Mesodermal cell (in vitro differentiated cells): ENCODE measurements around the gene MT1M.
"Not testable (repeated sequence)": the region's sequence is repeated elsewhere in the genome, so short reads cannot be mapped to it uniquely, and the experiment has no call there.

Experiments
- H3K27ac ChIP-seq: 2 replicates; pipeline ENCODE4 v1.7.0; 2013; ENCODE audit warnings: mild to moderate bottlenecking, low read depth, low read length, moderate library complexity; ENCODE audit not compliant: severe bottlenecking
- H3K36me3 ChIP-seq: 2 replicates; pipeline ENCODE4 v1.7.1; 2013; ENCODE audit warnings: mild to moderate bottlenecking, low read length, moderate library complexity; ENCODE audit not compliant: control insufficient read depth, insufficient read depth
- H3K4me1 ChIP-seq: one replicate; pipeline ENCODE4 v1.7.1; 2013; ENCODE audit warnings: mild to moderate bottlenecking, low read length; ENCODE audit not compliant: insufficient read depth, control insufficient read depth, poor library complexity, severe bottlenecking
- H3K4me3 ChIP-seq: 2 replicates; pipeline ENCODE4 v1.7.0; 2013; ENCODE audit warnings: low read length, control low read depth, mild to moderate bottlenecking; ENCODE audit not compliant: insufficient read depth, poor library complexity, severe bottlenecking; ENCODE audit errors: extremely low read depth
- H3K9me3 ChIP-seq: 2 replicates; pipeline ENCODE4 v1.7.1; 2013; ENCODE audit warnings: mild to moderate bottlenecking, low read length, moderate library complexity; ENCODE audit not compliant: control insufficient read depth
- WGBS, 2 experiments: methylation state at CpG; one replicate each; pipeline ENCODE4 v1.1.5; 2013; ENCODE audit warnings: missing lambda C conversion rate in 2 of 2; ENCODE audit not compliant: insufficient coverage in 2 of 2; 5-methylcytosine and 5-hydroxymethylcytosine counted together

The MT1M gene

DNA sequence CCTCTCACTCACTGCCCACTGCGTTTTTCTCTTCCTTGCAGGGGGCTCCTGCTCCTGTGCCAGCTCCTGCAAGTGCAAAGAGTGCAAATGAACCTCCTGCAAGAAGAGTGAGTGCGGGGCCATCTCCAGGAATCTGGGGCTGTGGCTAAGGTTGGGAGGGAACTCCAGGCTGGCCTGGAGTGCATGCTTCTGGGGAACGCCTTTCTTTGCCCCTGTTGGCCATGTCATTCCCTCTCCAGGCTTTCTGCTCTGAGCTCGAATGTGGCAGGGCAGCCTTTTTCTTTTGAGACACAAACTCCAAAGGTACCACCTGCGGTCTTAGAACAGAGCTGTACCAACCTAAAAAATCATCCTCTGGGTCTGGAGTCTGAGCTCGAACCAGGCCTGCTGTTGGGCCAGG, 14.3 kb upstream of the MT1M start:
- 41 to 50% methylated on average over 5 to 6 of the region's 6 CpGs for WGBS, 2 experiments
- H3K36me3 ChIP-seq: no peaks in the 10 kb centered on the region
- H3K9me3 ChIP-seq: no peaks in the 10 kb centered on the region
- H3K27ac ChIP-seq: no peak overlapping the region
- peaks cover 6% of the 10 kb centered on the region for H3K4me1 ChIP-seq
- H3K4me3 ChIP-seq: no peak overlapping the region

DNA sequence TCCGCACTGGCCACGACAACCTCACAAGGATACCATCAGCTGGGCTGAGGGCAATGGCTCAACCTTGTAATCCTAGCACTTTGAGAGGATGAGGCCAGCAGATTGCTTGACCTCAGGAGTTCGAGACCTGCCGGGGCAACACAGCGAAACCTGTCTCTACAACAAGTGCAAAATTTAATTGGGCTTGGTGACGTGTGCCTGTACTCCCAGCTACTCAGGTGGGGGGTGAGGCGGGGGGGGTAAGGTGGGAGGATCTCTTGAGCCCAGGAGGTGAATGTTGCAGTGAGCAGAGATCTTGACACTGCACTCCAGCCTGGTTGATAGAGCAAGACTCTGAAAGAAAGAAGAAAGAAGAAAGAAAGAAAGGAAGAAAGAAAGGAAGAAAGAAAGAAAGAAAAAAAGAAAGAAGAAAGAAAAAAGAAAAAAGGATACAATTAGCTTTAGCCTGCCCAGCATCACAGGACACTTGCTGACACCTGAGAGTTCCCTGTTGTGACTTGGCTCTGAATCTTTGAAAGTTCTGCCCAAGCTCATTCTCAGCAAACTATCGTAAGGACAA, 12.0 kb upstream of the MT1M start:
- H3K4me1 ChIP-seq: peaks cover 6% of the 10 kb centered on the region
- no peaks in the 10 kb centered on the region for H3K9me3 ChIP-seq
- 67 to 84% methylated on average over 4 to 6 of the region's 8 CpGs for WGBS, 2 experiments
- no peaks in the 10 kb centered on the region for H3K36me3 ChIP-seq
- no peak overlapping the region for H3K4me3 ChIP-seq
- no peak overlapping the region for H3K27ac ChIP-seq

GRCh38 chr16:56621665-56622445, 10.6 kb upstream of the MT1M start:
- not testable (repeated sequence) for H3K9me3 ChIP-seq, H3K36me3 ChIP-seq, H3K4me3 ChIP-seq, H3K4me1 ChIP-seq, H3K27ac ChIP-seq
- 49 to 58% methylated on average over 4 of the region's 4 CpGs for WGBS, 2 experiments

DNA sequence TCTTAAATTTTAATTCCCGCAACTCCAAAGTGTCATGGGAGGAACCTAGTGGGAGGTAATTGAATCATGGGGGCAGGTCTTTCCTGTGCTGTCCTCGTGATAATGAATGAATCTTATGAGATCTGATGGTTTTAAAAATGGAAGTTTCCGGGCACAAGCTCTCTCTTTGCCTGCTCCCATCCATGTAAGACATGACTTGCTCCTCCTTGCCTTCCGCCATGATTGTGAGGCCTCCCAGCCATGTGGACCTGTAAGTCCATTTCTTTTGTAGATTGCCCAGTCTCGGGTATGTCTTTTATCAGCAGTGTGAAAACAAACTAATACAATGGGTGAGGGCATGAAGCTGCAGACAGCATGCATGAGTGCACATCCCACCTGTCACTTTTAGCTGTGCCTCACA, 9.3 kb upstream of the MT1M start:
- not testable (repeated sequence) for H3K4me1 ChIP-seq, H3K9me3 ChIP-seq, H3K4me3 ChIP-seq, H3K27ac ChIP-seq, H3K36me3 ChIP-seq
- 88 to 92% methylated on average over 4 to 5 of the region's 5 CpGs for WGBS, 2 experiments

DNA sequence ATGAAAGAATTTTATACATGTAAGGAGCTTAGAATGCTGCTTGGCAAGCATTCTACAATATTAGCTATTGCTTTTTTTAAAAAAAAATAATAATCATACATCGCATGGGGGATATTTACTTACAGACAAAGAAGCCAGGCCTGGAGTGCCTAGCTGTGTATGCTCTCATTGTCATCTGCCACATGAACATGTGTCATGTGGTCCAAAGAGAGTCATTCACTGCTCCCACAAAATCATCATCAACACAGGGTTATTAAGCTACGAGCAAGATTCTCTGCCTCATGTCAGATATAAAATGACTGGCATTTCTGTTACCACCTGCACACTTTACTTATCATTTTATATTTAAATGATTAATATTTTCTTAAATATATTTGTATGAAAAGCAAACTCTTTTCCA, 8.8 kb upstream of the MT1M start:
- Histone ChIP-seq H3K4me1 (no peaks in the 10 kb centered on the region), H3K9me3 (no peaks in the 10 kb centered on the region), H3K27ac (no peak overlapping the region), H3K36me3 (no peaks in the 10 kb centered on the region), H3K4me3 (no peak overlapping the region)
- 50 to 83% methylated on average over 1 of the region's 2 CpGs for WGBS, 2 experiments

DNA sequence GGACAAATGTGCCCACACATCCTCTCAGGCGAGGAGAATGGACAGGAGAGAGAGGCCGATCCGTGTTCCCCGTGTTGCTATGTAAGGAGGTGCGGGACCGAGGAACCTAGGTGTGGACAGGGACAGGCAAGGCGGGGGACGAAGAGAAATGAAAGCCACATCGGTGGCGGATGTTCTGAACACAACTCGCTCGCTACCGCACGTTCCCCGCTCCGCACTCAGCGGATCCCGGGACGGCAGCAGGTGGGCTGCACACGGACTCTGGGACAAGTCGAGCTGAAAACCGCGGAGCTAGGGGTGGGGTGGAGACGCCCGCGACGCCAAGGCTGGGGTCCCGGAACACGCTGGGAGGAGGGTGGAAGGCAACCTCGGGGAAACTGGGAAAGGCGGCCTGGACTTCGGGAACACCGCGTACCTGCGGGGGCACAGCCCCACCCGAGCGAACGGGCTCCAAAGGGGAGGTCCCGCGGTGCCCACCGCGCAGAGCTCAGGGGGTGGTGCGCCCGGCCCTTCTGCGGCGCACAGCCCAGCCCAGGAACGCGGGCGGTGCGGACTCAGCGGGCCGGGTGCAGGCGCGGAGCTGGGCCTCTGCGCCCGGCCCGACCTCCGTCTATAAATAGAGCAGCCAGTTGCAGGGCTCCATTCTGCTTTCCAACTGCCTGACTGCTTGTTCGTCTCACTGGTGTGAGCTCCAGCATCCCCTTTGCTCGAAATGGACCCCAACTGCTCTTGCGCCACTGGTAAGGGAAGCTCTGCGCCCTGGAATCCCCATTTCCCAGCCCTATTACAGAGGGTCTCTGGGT, 7.1 kb upstream of the MT1M start, which contains the start of gene MT1E:
TSS of gene MT1E (plus strand) at position 642 of the 803 bp plus-strand sequence. CDS start at position 713, 71 bp downstream.
- H3K27ac ChIP-seq: no peak within 1 kb of the TSS
- H3K4me3 ChIP-seq: peak within 1 kb of the TSS; percentile 37
- 6 to 7% methylated on average over 37 to 55 of the region's 62 CpGs for WGBS, 2 experiments
- no peaks in the 10 kb centered on the region for H3K9me3 ChIP-seq
- no peaks in the 10 kb centered on the region for H3K36me3 ChIP-seq
- H3K4me1 ChIP-seq: no peaks in the 10 kb centered on the region

DNA sequence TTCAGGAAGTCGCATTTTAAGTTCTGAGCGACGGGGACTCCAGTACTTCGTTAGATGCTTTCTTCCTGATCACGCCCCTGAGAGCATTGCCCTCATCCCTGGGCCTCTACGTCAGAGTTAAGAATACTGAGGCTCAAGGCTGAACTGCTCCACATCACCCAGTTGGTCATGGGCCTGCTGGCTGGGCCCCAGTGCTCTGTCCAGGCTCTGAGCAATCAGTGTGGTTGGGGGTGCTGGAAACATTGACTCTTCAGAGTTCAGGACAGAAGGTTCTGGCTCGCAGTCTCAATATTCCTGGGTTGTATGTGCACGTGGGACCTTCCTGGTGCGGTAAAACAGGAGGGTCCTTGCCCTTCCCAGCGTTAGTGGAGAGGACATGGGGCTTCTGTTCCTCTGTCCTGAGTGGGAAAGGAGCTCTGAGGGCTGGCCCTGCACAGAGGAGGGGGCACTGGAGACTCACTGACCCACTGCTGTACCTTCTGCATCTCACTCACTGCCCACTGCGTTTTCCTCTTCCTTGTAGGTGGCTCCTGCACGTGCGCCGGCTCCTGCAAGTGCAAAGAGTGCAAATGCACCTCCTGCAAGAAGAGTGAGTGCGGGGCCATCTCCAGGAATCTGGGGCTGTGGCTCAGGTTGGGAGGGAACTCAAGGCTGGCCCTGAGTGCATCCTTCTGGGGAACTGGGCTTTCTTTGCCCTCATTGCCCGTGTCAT, 6.4 kb upstream of the MT1M start:
- H3K36me3 ChIP-seq: no peaks in the 10 kb centered on the region
- 28 to 41% methylated on average over 12 to 13 of the region's 16 CpGs for WGBS, 2 experiments
- no peak overlapping the region for H3K27ac ChIP-seq
- no peaks in the 10 kb centered on the region for H3K4me1 ChIP-seq
- H3K9me3 ChIP-seq: no peaks in the 10 kb centered on the region
- H3K4me3 ChIP-seq: no peak overlapping the region

- 58 to 80% methylated on average over 2 to 4 of the region's 7 CpGs for WGBS, 2 experiments
- Histone ChIP-seq H3K4me1 (no peaks in the 10 kb centered on the region), H3K9me3 (no peaks in the 10 kb centered on the region), H3K27ac (peak overlapping the region; percentile 6), H3K36me3 (no peaks in the 10 kb centered on the region), H3K4me3 (no peak overlapping the region)
Observed at GRCh38 chr16:56626685-56627084, 5.8 kb upstream of the MT1M start.

- Histone ChIP-seq H3K4me1 (peaks cover 4% of the 10 kb centered on the region), H3K9me3 (no peaks in the 10 kb centered on the region), H3K36me3 (no peaks in the 10 kb centered on the region), H3K27ac (no peak overlapping the region), H3K4me3 (no peak overlapping the region)
- 71 to 84% methylated on average over 7 of the region's 9 CpGs for WGBS, 2 experiments
Observed at GRCh38 chr16:56628486-56629350, 3.7 kb upstream of the MT1M start.

DNA sequence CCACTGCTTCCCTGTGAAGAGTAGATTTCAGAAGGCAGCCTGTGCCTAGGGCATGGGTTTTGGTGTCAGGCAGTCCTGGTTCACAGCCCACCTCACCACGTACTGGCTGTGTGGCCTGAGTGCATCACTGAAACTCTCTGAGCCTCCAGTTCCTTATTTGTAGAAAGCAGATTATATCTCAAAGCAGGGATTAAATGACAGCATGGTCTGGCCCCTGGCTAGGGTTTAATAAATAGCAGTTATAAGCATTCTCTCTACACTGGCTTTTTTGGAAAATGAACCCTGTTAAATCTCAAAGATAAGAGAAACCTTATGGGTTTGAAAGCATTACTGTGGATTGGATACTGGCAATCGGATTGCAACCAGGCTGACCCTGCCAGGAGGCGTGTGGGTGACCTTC, 2.9 kb upstream of the MT1M start:
- no peaks in the 10 kb centered on the region for H3K36me3 ChIP-seq
- H3K4me3 ChIP-seq: no peak overlapping the region
- no peak overlapping the region for H3K27ac ChIP-seq
- no peaks in the 10 kb centered on the region for H3K9me3 ChIP-seq
- 75 to 85% methylated on average over 2 to 3 of the region's 3 CpGs for WGBS, 2 experiments
- peaks cover 4% of the 10 kb centered on the region for H3K4me1 ChIP-seq
